Measurements from ENCODE around the gene TSR3. TPM values are rescaled to one million over a fixed set of nuclear protein-coding genes. Genes with fewer than 3 reads are reported as not detected.

The TSR3 gene
- total and polyA plus RNA-seq, 2 donors (not counting 1 experiment from before 2014, with no cell fraction given): 35.7 to 43.7 TPM

GRCh38 chr16:1314399-1315068 is 37.1 kb downstream of the TSR3 start:
- Histone ChIP-seq H3K4me1 (ENCODE audit: control insufficient read depth in 2 of 2, insufficient read depth in 2 of 2, low read length in 2 of 2) (peaks cover 21 to 33% of the 10 kb centered on the region in 2 donors), H3K4me3 (ENCODE audit: control extremely low read depth in 1 of 5, extremely low read depth in 1 of 5, insufficient read depth in 1 of 5, low read depth in 2 of 5, low read length in 4 of 5) (no peak overlapping the region), H2AFZ (ENCODE audit: insufficient read depth, low read depth, low read length, poor library complexity, severe bottlenecking) (no peak overlapping the region), H3K9ac (ENCODE audit: low read length) (no peak overlapping the region), H3K4me2 (replicated peaks; ENCODE audit: low read depth, low read length, poor library complexity, severe bottlenecking) (no peak overlapping the region), H3K9me3 (ENCODE audit: control extremely low read depth in 1 of 3, control insufficient read depth in 2 of 3, insufficient read depth in 1 of 3, low read length in 2 of 3) (no peaks in the 10 kb centered on the region), H3K79me2 (ENCODE audit: control insufficient read depth, insufficient read depth, low read length) (peaks cover 94% of the 10 kb centered on the region), H4K20me1 (ENCODE audit: control insufficient read depth, insufficient read depth, low read length, poor library complexity, severe bottlenecking) (peaks cover 94% of the 10 kb centered on the region), H3K27me3 (replicated peaks in 1 of 4; ENCODE audit: control extremely low read depth in 1 of 4, control insufficient read depth in 3 of 4, insufficient read depth in 4 of 4, low read length in 3 of 4) (no peaks in the 10 kb centered on the region), H3K27ac (ENCODE audit: low read length in 2 of 2) (no peak overlapping the region), H3K36me3 (replicated peaks in 1 of 2; ENCODE audit: control extremely low read depth in 1 of 2, control insufficient read depth in 1 of 2, extremely low read depth in 1 of 2, insufficient read depth in 2 of 2, low read length in 1 of 2) (peaks cover 0 to 77% of the 10 kb centered on the region in 2 experiments)
- H3K27me3 Mint-ChIP-seq: no peaks in the 10 kb centered on the region
- POLR2A ChIA-PET: no interaction called here
- WGBS (ENCODE audit: insufficient coverage): 94% methylated on average over 28 of the region's 28 CpGs
- ATAC-seq (ENCODE audit: low read depth) (no peak), DNase-seq (no peak)
- no peak overlapping the region for H3K27ac Mint-ChIP-seq
- intact Hi-C loops (cut with micrococcal nuclease): no loop called here
- TF ChIP-seq CTCF (IDR thresholded peaks at IDR 0.05) (no peak), EZH2 (IDR thresholded peaks at IDR 0.05; ENCODE audit: borderline replicate concordance, insufficient read depth, low read depth, low read length, poor library complexity, severe bottlenecking) (no peak)
- no peak overlapping the region for H3K4me3 Mint-ChIP-seq
- no peaks in the 10 kb centered on the region for H3K9me3 Mint-ChIP-seq (ENCODE audit: insufficient read depth)
- CTCF ChIA-PET: no interaction called here
- peaks cover 38% of the 10 kb centered on the region for H3K4me1 Mint-ChIP-seq

- H3K36me3 ChIP-seq (replicated peaks in 1 of 2; ENCODE audit: control extremely low read depth in 1 of 2, control insufficient read depth in 1 of 2, extremely low read depth in 1 of 2, insufficient read depth in 2 of 2, low read length in 1 of 2): peaks cover 0 to 70% of the 10 kb centered on the region in 2 experiments
- H2AFZ ChIP-seq (ENCODE audit: insufficient read depth, low read depth, low read length, poor library complexity, severe bottlenecking): no peak overlapping the region
- peaks cover 21 to 33% of the 10 kb centered on the region in 2 donors for H3K4me1 ChIP-seq (ENCODE audit: control insufficient read depth in 2 of 2, insufficient read depth in 2 of 2, low read length in 2 of 2)
- Mint-ChIP-seq H3K27me3 (no peaks in the 10 kb centered on the region), H3K4me1 (peaks cover 40% of the 10 kb centered on the region), H3K4me3 (no peak overlapping the region), H3K27ac (no peak overlapping the region), H3K9me3 (ENCODE audit: insufficient read depth) (no peaks in the 10 kb centered on the region)
- no peaks in the 10 kb centered on the region for H3K9me3 ChIP-seq (ENCODE audit: control extremely low read depth in 1 of 3, control insufficient read depth in 2 of 3, insufficient read depth in 1 of 3, low read length in 2 of 3)
- ChIA-PET POLR2A (interaction anchor here (1.2 kb wide), 1 partner anchor 29 kb away, joined by 3 read pairs; no protein-coding TSS in a partner anchor), CTCF (no interaction called here)
- no peak overlapping the region for H3K4me3 ChIP-seq (ENCODE audit: control extremely low read depth in 1 of 5, extremely low read depth in 1 of 5, insufficient read depth in 1 of 5, low read depth in 2 of 5, low read length in 4 of 5)
- H3K79me2 ChIP-seq (ENCODE audit: control insufficient read depth, insufficient read depth, low read length): peaks cover 87% of the 10 kb centered on the region
- no peak overlapping the region for H3K9ac ChIP-seq (ENCODE audit: low read length)
- intact Hi-C loops (cut with micrococcal nuclease): no loop called here
- WGBS (ENCODE audit: insufficient coverage): 94% methylated on average over 37 of the region's 38 CpGs
- ATAC-seq (ENCODE audit: low read depth): no peak
- no peak overlapping the region for H3K27ac ChIP-seq (ENCODE audit: low read length in 2 of 2)
- DNase-seq: no peak
- H4K20me1 ChIP-seq (ENCODE audit: control insufficient read depth, insufficient read depth, low read length, poor library complexity, severe bottlenecking): peaks cover 87% of the 10 kb centered on the region
- no peak for TF ChIP-seq EZH2 (IDR thresholded peaks at IDR 0.05; ENCODE audit: borderline replicate concordance, insufficient read depth, low read depth, low read length, poor library complexity, severe bottlenecking)
- TF ChIP-seq CTCF (IDR thresholded peaks at IDR 0.05): no peak
- H3K4me2 ChIP-seq (replicated peaks; ENCODE audit: low read depth, low read length, poor library complexity, severe bottlenecking): no peak overlapping the region
- H3K27me3 ChIP-seq (replicated peaks in 1 of 4; ENCODE audit: control extremely low read depth in 1 of 4, control insufficient read depth in 3 of 4, insufficient read depth in 4 of 4, low read length in 3 of 4): no peaks in the 10 kb centered on the region
These were observed 37.8 kb downstream of the TSR3 start for GRCh38 chr16:1313721-1314369.

Measured in B cell (primary cell).